Caco-2 (cell line): ENCODE measurements around the gene DDX54. TPM values are rescaled to one million over a fixed set of nuclear protein-coding genes. Genes with fewer than 3 reads are reported as not detected.

Source experiments
- BruUV-seq: library from RNA; stranded (reverse); fragments of 400-500 nt; replicated peaks from 2 replicates; lab custom pipeline; 2021; lab: Mats Ljungman, UMichigan
- CTCF ChIA-PET: fragments of 300-600 bp; sonication (Branson Sonifier 250); formaldehyde crosslinking; loops from one replicate; lab custom pipeline; 2022; ENCODE audit warnings: antibody characterized with exemption; lab: Charles Lee
- POLR2A ChIA-PET: fragments of 300-600 bp; sonication (Branson Sonifier 250); formaldehyde crosslinking; loops from one replicate; lab custom pipeline; 2022; ENCODE audit warnings: antibody characterized with exemption; lab: Charles Lee
- DNase-seq, 2 experiments: peaks; one replicate each; pipeline versions ENCODE4 v3.0.0 to v3.0.0-alpha.2; 2020 to 2022
- H3K27me3 ChIP-seq: replicated peaks from 2 replicates; pipeline ENCODE4 v1.6.0; 2011; ENCODE audit warnings: low read length; ENCODE audit not compliant: control insufficient read depth, insufficient read depth
- H3K36me3 ChIP-seq: 2 replicates; pipeline ENCODE4 v1.5.1; 2011; ENCODE audit warnings: low read length; ENCODE audit not compliant: control insufficient read depth, insufficient read depth
- H3K4me1 ChIP-seq: fragments of 250-450 bp; sonication (Bioruptor Pico); 2 replicates; pipeline ENCODE4 v1.5.1; 2020; ENCODE audit warnings: mild to moderate bottlenecking
- H3K4me3 ChIP-seq: 2 replicates; pipeline ENCODE4 v1.5.1; 2011; ENCODE audit warnings: low read depth, mild to moderate bottlenecking, control low read depth, low read length
- H3K9me3 ChIP-seq: fragments of 250-450 bp; sonication (Bioruptor Pico); 2 replicates; pipeline ENCODE4 v1.5.1; 2020; ENCODE audit warnings: mild to moderate bottlenecking, moderate library complexity
- H3K27ac Mint-ChIP-seq: one replicate; pipeline ENCODE4 v1.8.0; 2022; ENCODE audit warnings: mixed read lengths; ENCODE audit not compliant: unreplicated experiment
- H3K27me3 Mint-ChIP-seq: one replicate; pipeline ENCODE4 v1.8.0; 2022; ENCODE audit warnings: mixed read lengths; ENCODE audit not compliant: insufficient read depth, unreplicated experiment
- H3K36me3 Mint-ChIP-seq: one replicate; pipeline ENCODE4 v1.8.0; 2022; ENCODE audit warnings: mild to moderate bottlenecking, mixed read lengths; ENCODE audit not compliant: insufficient read depth, unreplicated experiment
- H3K4me1 Mint-ChIP-seq: one replicate; pipeline ENCODE4 v1.8.0; 2022; ENCODE audit warnings: low read depth, mixed read lengths; ENCODE audit not compliant: unreplicated experiment
- H3K4me3 Mint-ChIP-seq: one replicate; pipeline ENCODE4 v1.8.0; 2022; ENCODE audit warnings: mild to moderate bottlenecking, moderate library complexity, mixed read lengths; ENCODE audit not compliant: unreplicated experiment
- H3K9me3 Mint-ChIP-seq: one replicate; pipeline ENCODE4 v1.8.0; 2022; ENCODE audit warnings: mixed read lengths; ENCODE audit not compliant: unreplicated experiment
- CTCF ChIP-seq, 2 experiments: fragments of 200-600 bp in 1 of 2; IDR thresholded peaks; 1 replicate in 1 of 2; 2 replicates in 1 of 2; pipeline versions ENCODE4 v1.5.1 to v1.8.0; 2011 to 2022; ENCODE audit warnings: antibody characterized with exemption in 1 of 2, control low read depth in 1 of 2, inconsistent platforms in 1 of 2, low read depth in 1 of 2, low read length in 1 of 2, mild to moderate bottlenecking in 1 of 2, moderate library complexity in 1 of 2; ENCODE audit not compliant: insufficient read depth in 1 of 2, severe bottlenecking in 1 of 2, unreplicated experiment in 1 of 2
- intact Hi-C: fragments of 100-400 bp; cut with micrococcal nuclease; formaldehyde crosslinking; loops from one replicate; pipeline ENCODE4 v1.10.0; 2022; ENCODE audit not compliant: unreplicated experiment
- total RNA-seq: library from RNA; stranded (reverse); gene quantifications from 2 replicates; pipeline ENCODE4 v1.2.3, GENCODE V29; 2022

Gene DDX54
- total RNA-seq, 1 experiment from 2014 or later = 110 TPM

- intact Hi-C loops = no loop called here
- H3K36me3 ChIP-seq = peaks cover 5% of the 10 kb centered on the region; the same call in 1 of the 2 replicates
- no peaks in the 10 kb centered on the region for H3K27me3 ChIP-seq
- ChIA-PET CTCF (no interaction called here), POLR2A (interaction anchor here (0.6 to 1.0 kb wide), 2 partner anchors 31 to 144 kb away, joined by 3 to 6 read pairs; partner anchors contain the start of gene SLC8B1)
- H3K9me3 ChIP-seq = no peaks in the 10 kb centered on the region
- Mint-ChIP-seq H3K27ac (no peak overlapping the region), H3K27me3 (no peaks in the 10 kb centered on the region), H3K4me1 (peaks cover 23% of the 10 kb centered on the region), H3K36me3 (peaks cover 63% of the 10 kb centered on the region), H3K4me3 (no peak overlapping the region), H3K9me3 (no peaks in the 10 kb centered on the region)
- peak; percentile 67 to 75 for DNase-seq
- no peak for TF ChIP-seq CTCF (IDR thresholded peaks at IDR 0.05; ENCODE audit: insufficient read depth in 1 of 2, low read depth in 1 of 2, low read length in 1 of 2, severe bottlenecking in 1 of 2, unreplicated experiment in 1 of 2)
- peaks cover 11% of the 10 kb centered on the region for H3K4me1 ChIP-seq
- no peak overlapping the region for H3K4me3 ChIP-seq
- no TSS peak for BruUV-seq
Measured at GRCh38 chr12:113190761-113191160, 5.5 kb upstream of the DDX54 start.

- H3K9me3 ChIP-seq = no peaks in the 10 kb centered on the region
- TF ChIP-seq CTCF (IDR thresholded peaks at IDR 0.05; ENCODE audit: insufficient read depth in 1 of 2, low read depth in 1 of 2, low read length in 1 of 2, severe bottlenecking in 1 of 2, unreplicated experiment in 1 of 2) = no peak
- Mint-ChIP-seq H3K36me3 (peaks cover 71% of the 10 kb centered on the region), H3K27me3 (no peaks in the 10 kb centered on the region), H3K9me3 (no peaks in the 10 kb centered on the region), H3K27ac (no peak overlapping the region), H3K4me1 (peaks cover 23% of the 10 kb centered on the region), H3K4me3 (no peak overlapping the region)
- no peak for DNase-seq
- BruUV-seq = no TSS peak
- H3K4me1 ChIP-seq = peaks cover 11% of the 10 kb centered on the region
- intact Hi-C loops = no loop called here
- ChIA-PET CTCF (no interaction called here), POLR2A (no interaction called here)
- no peaks in the 10 kb centered on the region for H3K27me3 ChIP-seq
- no peak overlapping the region for H3K4me3 ChIP-seq
- peaks cover 5% of the 10 kb centered on the region; the same call in 1 of the 2 replicates for H3K36me3 ChIP-seq
Measured at GRCh38 chr12:113189361-113189760, 4.1 kb upstream of the DDX54 start.

GRCh38 chr12:113186666-113187325, 1.5 kb upstream of the DDX54 start:
- peaks cover 16% of the 10 kb centered on the region for H3K4me1 Mint-ChIP-seq
- H3K9me3 Mint-ChIP-seq = no peaks in the 10 kb centered on the region
- H3K27me3 Mint-ChIP-seq = no peaks in the 10 kb centered on the region
- H3K36me3 Mint-ChIP-seq = peaks cover 70% of the 10 kb centered on the region
- Histone ChIP-seq H3K4me3 (peak overlapping the region; percentile 93), H3K36me3 (peaks cover 4% of the 10 kb centered on the region; the same call in 1 of the 2 replicates), H3K27me3 (no peaks in the 10 kb centered on the region), H3K4me1 (peaks cover 7% of the 10 kb centered on the region; the same call in 1 of the 2 replicates), H3K9me3 (no peaks in the 10 kb centered on the region)
- H3K27ac Mint-ChIP-seq = peak overlapping the region; percentile 88
- intact Hi-C loops = no loop called here
- peak overlapping the region; percentile 87 for H3K4me3 Mint-ChIP-seq
- ChIA-PET CTCF (no interaction called here), POLR2A (no interaction called here)
- no peak for TF ChIP-seq CTCF (IDR thresholded peaks at IDR 0.05; ENCODE audit: insufficient read depth in 1 of 2, low read depth in 1 of 2, low read length in 1 of 2, severe bottlenecking in 1 of 2, unreplicated experiment in 1 of 2)
- BruUV-seq = no TSS peak
- no peak for DNase-seq
